Ovary (tissue), 10 donors: ENCODE results near the gene MRAS. TPM values are rescaled to one million over a fixed set of nuclear protein-coding genes. Genes with fewer than 3 reads are reported as not detected.

Experiments
- DNase-seq, 5 donors: peaks; one replicate each; pipeline ENCODE4 v3.0.0-alpha.2; 2019 to 2020
- H3K27ac ChIP-seq, 2 donors: fragments of 200-600 bp; one replicate each; pipeline versions ENCODE4 v1.5.1 to v1.8.0; 2019 to 2022
- H3K27me3 ChIP-seq: fragments of 200-600 bp; one replicate; pipeline ENCODE4 v1.8.0; 2022
- H3K36me3 ChIP-seq: fragments of 200-600 bp; sonication (generic); one replicate; pipeline ENCODE4 v1.5.1; 2019
- H3K4me1 ChIP-seq: one replicate; pipeline ENCODE4 v1.8.1; 2013; ENCODE audit warnings: mild to moderate bottlenecking, moderate library complexity; ENCODE audit not compliant: insufficient read depth
- H3K4me3 ChIP-seq: fragments of 200-600 bp; sonication (generic); one replicate; pipeline ENCODE4 v1.5.1; 2017
- H3K9me3 ChIP-seq, 2 donors: fragments of 200-600 bp in 1 of 2; sonication (generic) in 1 of 2; one replicate each; pipeline versions ENCODE4 v1.5.1 to v1.8.1; 2013 to 2019; ENCODE audit warnings: mild to moderate bottlenecking in 1 of 2, moderate library complexity in 1 of 2
- CTCF ChIP-seq, 3 donors: fragments of 450-650 bp in 2 of 3; fragments of 200-600 bp in 1 of 3; IDR thresholded peaks; one replicate each; pipeline versions ENCODE4 v1.5.1 to v1.8.0; 2016 to 2022; ENCODE audit warnings: antibody characterized with exemption in 3 of 3, mild to moderate bottlenecking in 1 of 3
- EP300 ChIP-seq: sonication (generic); formaldehyde crosslinking; IDR thresholded peaks from one replicate; pipeline ENCODE4 v1.6.1; 2017; ENCODE audit warnings: antibody characterized with exemption
- POLR2A ChIP-seq: fragments of 450-650 bp; IDR thresholded peaks from one replicate; pipeline ENCODE4 v1.6.1; 2017; ENCODE audit warnings: antibody characterized with exemption, mild to moderate bottlenecking, moderate library complexity
- WGBS, 3 donors: extraction: QIAGEN DNeasy Blood & Tissue Kit in 1 of 3; methylation state at CpG; one replicate each; pipeline versions ENCODE4 v1.1.5 to v1.1.7; 2013 to 2017; 5-methylcytosine and 5-hydroxymethylcytosine counted together
- intact Hi-C, 4 donors: fragments of 100-400 bp; cut with DNase I; formaldehyde crosslinking; loops; one replicate each; pipeline versions ENCODE4 v1.11.0 to v1.15.1; 2022 to 2023
- long read RNA-seq, 3 donors: library from polyadenylated mRNA in 2 of 3; unstranded in 2 of 3; transcript quantifications; one replicate each; pipeline ENCODE4 v2.0.0 and lab custom pipeline, GENCODE V29; 2021 to 2026
- polyA plus RNA-seq, 2 donors: library from polyadenylated mRNA; stranded (reverse); fragments of 200-250 nt in 1 of 2; fragments of 350-450 nt in 1 of 2; fragmentation: Illumina TruSeq in 1 of 2; extraction: RNeasy Lipid Tissue Mini Kit (QIAGEN cat#74804) in 1 of 2; gene quantifications; one replicate each; pipeline ENCODE4 v1.2.3, GENCODE V29; 2013 to 2014
- total RNA-seq, 7 donors: library from RNA; depleted of rRNA in 2 of 7; stranded (reverse); fragments of >200 nt in 2 of 7; fragmentation: NEBNext Ultra II Directional in 3 of 7; extraction: Animal tissue kit (Norgen Biotek cat#: 25700) in 3 of 7; gene quantifications; one replicate each; pipeline versions ENCODE4 v1.1.0 to v1.2.4, GENCODE V29; 2016 to 2023
- donor health status: DM: no; HTN: no; CAD: no; lungs with moderate emphysema.
- donor health status: DM: no; HTN: no; CAD: no.
- donor health status: Bipolar disorder and iron deficiency.
- donor health status: DM: yes; HTN: yes; CAD: no.
- donor health status: DM: no; HTN: no; CAD: no.
- donor health status: DM: yes; HTN: yes; CAD: no.

The MRAS gene
- total RNA-seq (100 to 1,000 TPM in 2 of 7 donors, 10 to 100 TPM in 5; 35.9 to 148 (median 86.0) TPM), polyA plus RNA-seq (10 to 100 TPM; 46.4 to 76.2 TPM)
- long read RNA-seq, donor 1, full-length matches to known transcripts, result 12 of 119 reads
- long read RNA-seq, donor 1, partial matches to known transcripts, result 9 of 119 reads
- long read RNA-seq, donor 1, other reads (novel, unspliced or antisense), result 98 of 119 reads
- long read RNA-seq, donor 2, partial matches to known transcripts, result 0 of 9 reads
- long read RNA-seq, donor 2, other reads (novel, unspliced or antisense), result 5 of 9 reads
- long read RNA-seq, donor 3, full-length matches to known transcripts, result 70 of 153 reads
- long read RNA-seq, donor 3, partial matches to known transcripts, result 5 of 153 reads
- long read RNA-seq, donor 3, other reads (novel, unspliced or antisense), result 78 of 153 reads

- no peak for TF ChIP-seq POLR2A
- TF ChIP-seq EP300, result no peak
- TF ChIP-seq CTCF (IDR thresholded peaks at IDR 0.05), result peak in 2 of 3 donors; percentile 56 to 65
- DNase-seq, result peak; percentile 75 to 85 (median 79)
- WGBS, 3 donors, result 0% methylated on average over 42 to 93 of the region's 93 CpGs
These were observed at the start of gene MRAS for GRCh38 chr3:138347960-138348753. Gene MRAS, plus strand, starts transcription at chr3:138348579. Its CDS starts 24,305 bp downstream, at chr3:138372884.

GRCh38 chr3:138300647-138301046 is 47.7 kb upstream of the MRAS start:
- H3K36me3 ChIP-seq, result no peaks in the 10 kb centered on the region

More at GRCh38 chr3:138347960-138348753, at the start of gene MRAS:
- Histone ChIP-seq H3K4me1 (peaks cover 7% of the 10 kb centered on the region), H3K4me3 (peak within 1 kb of the TSS; percentile 83), H3K27me3 (no peaks in the 10 kb centered on the region), H3K36me3 (no peaks in the 10 kb centered on the region), H3K9me3 (no peaks in the 10 kb centered on the region), H3K27ac (peak within 1 kb of the TSS; percentile 98)
- intact Hi-C loops, result no loop called here

GRCh38 chr3:138303474-138303873 is 44.9 kb upstream of the MRAS start:
- Histone ChIP-seq H3K9me3 (no peaks in the 10 kb centered on the region), H3K4me3 (no peak overlapping the region), H3K27ac (no peak overlapping the region), H3K27me3 (no peaks in the 10 kb centered on the region), H3K4me1 (no peaks in the 10 kb centered on the region), H3K36me3 (no peaks in the 10 kb centered on the region)
- WGBS, 3 donors, result 62 to 89% (median 75%) methylated on average over 6 of the region's 6 CpGs
- DNase-seq, result no peak
- TF ChIP-seq POLR2A (no peak), EP300 (no peak), CTCF (IDR thresholded peaks at IDR 0.05) (no peak)
- intact Hi-C loops, result no loop called here

More at GRCh38 chr3:138300647-138301046, 47.7 kb upstream of the MRAS start:
- TF ChIP-seq POLR2A (no peak), EP300 (no peak), CTCF (IDR thresholded peaks at IDR 0.05) (no peak)
- no peak overlapping the region for H3K4me3 ChIP-seq
- H3K27me3 ChIP-seq, result no peaks in the 10 kb centered on the region
- no peaks in the 10 kb centered on the region for H3K4me1 ChIP-seq
- 83 to 84% (median 84%) methylated on average over 2 of the region's 2 CpGs for WGBS, 3 donors
- intact Hi-C loops, result no loop called here
- H3K9me3 ChIP-seq, result no peaks in the 10 kb centered on the region
- H3K27ac ChIP-seq, result no peak overlapping the region
- DNase-seq, result no peak

GRCh38 chr3:138307899-138308298 is 40.5 kb upstream of the MRAS start:
- TF ChIP-seq EP300, result no peak
- TF ChIP-seq POLR2A, result no peak
- no peak for TF ChIP-seq CTCF (IDR thresholded peaks at IDR 0.05)
- no peaks in the 10 kb centered on the region for H3K27me3 ChIP-seq
- no peak overlapping the region for H3K4me3 ChIP-seq
- H3K4me1 ChIP-seq, result no peaks in the 10 kb centered on the region
- 82 to 87% (median 86%) methylated on average over 5 of the region's 5 CpGs for WGBS, 3 donors
- no peaks in the 10 kb centered on the region for H3K9me3 ChIP-seq
- no peaks in the 10 kb centered on the region for H3K36me3 ChIP-seq
- DNase-seq, result no peak
- no peak overlapping the region for H3K27ac ChIP-seq
- intact Hi-C loops, result no loop called here
